NCI-H128 (cell line): Measurements from ENCODE around the gene NAT16.
"Not testable (repeated sequence)": the region's sequence is repeated elsewhere in the genome, so short reads cannot be mapped to it uniquely, and the experiment has no call there.

Experiments
- DNase-seq: peaks from one replicate; lab custom pipeline; 2025; ENCODE audit not compliant: unreplicated experiment; lab: John Stamatoyannopoulos, UW

NAT16 gene

GRCh38 chr7:101161692-101162471 is 18.2 kb downstream of the NAT16 start:
- DNase-seq = no peak

- no peak for DNase-seq
Observed at GRCh38 chr7:101160910-101161309, 19.2 kb downstream of the NAT16 start.

- DNase-seq = no peak
Observed at GRCh38 chr7:101159696-101160674, 20.1 kb downstream of the NAT16 start.

- no peak for DNase-seq
Observed at GRCh38 chr7:101156866-101157589, 23.1 kb downstream of the NAT16 start.

GRCh38 chr7:101156277-101156676 is 23.8 kb downstream of the NAT16 start:
- no peak for DNase-seq

- no peak for DNase-seq
Observed at GRCh38 chr7:101155303-101155702, 24.8 kb downstream of the NAT16 start.

- no peak for DNase-seq
Observed at GRCh38 chr7:101154693-101155102, 25.4 kb downstream of the NAT16 start.

- DNase-seq = peak; percentile 89
Observed at GRCh38 chr7:101153969-101154692, 26.0 kb downstream of the NAT16 start, which contains the start of gene AP1S1. Gene AP1S1 (plus strand): TSS chr7:101154476. CDS start chr7:101154515, 39 bp downstream.

- no peak for DNase-seq
Observed at GRCh38 chr7:101151908-101152651, 28.0 kb downstream of the NAT16 start.

- DNase-seq = no peak
Observed at GRCh38 chr7:101140746-101141382, 39.2 kb downstream of the NAT16 start.

GRCh38 chr7:101140339-101140699 is 39.8 kb downstream of the NAT16 start:
- no peak for DNase-seq

GRCh38 chr7:101138213-101138870 is 41.8 kb downstream of the NAT16 start:
- DNase-seq = no peak

- no peak for DNase-seq
Observed at GRCh38 chr7:101137651-101138212, 42.4 kb downstream of the NAT16 start.

GRCh38 chr7:101134399-101134980 is 45.6 kb downstream of the NAT16 start:
- no peak for DNase-seq

GRCh38 chr7:101133621-101134398 is 46.3 kb downstream of the NAT16 start:
- no peak for DNase-seq

GRCh38 chr7:101132626-101133600 is 47.2 kb downstream of the NAT16 start:
- not testable (repeated sequence) for DNase-seq
